HepG2 (cell line): ENCODE data around the gene SAYSD1. TPM values are rescaled to one million over a fixed set of nuclear protein-coding genes. Genes with fewer than 3 reads are reported as not detected.

Experiments
- CSRNP1 ChIP-seq: sonication (generic); formaldehyde crosslinking; IDR thresholded peaks from 2 replicates; pipeline ENCODE4 v1.8.1; 2023; ENCODE audit warnings: mild to moderate bottlenecking, missing genetic modification reagents
- FIP1L1 ChIP-seq: fragments of 200-400 bp; formaldehyde crosslinking; IDR thresholded peaks from 2 replicates; pipeline ENCODE4 v1.6.1; 2018; ENCODE audit warnings: low read depth, mild to moderate bottlenecking, low read length, moderate library complexity, borderline replicate concordance; ENCODE audit not compliant: insufficient read depth
- HHEX ChIP-seq: IDR thresholded peaks from 2 replicates; pipeline ENCODE4 v1.6.1; 2016; ENCODE audit warnings: control low read depth
- MBD4 ChIP-seq: IDR thresholded peaks from 2 replicates; pipeline ENCODE4 v1.6.1; 2012; ENCODE audit warnings: low read length, inconsistent platforms, borderline replicate concordance
- MYPOP ChIP-seq: sonication (generic); formaldehyde crosslinking; IDR thresholded peaks from 2 replicates; pipeline ENCODE4 v1.8.1; 2023; ENCODE audit warnings: mild to moderate bottlenecking, moderate library complexity, missing genetic modification reagents
- NCOR1 ChIP-seq: fragments of 200-600 bp; sonication (generic); IDR thresholded peaks from 2 replicates; pipeline ENCODE4 v1.7.0; 2017; ENCODE audit warnings: antibody characterized with exemption, low read length, borderline replicate concordance
- RARG ChIP-seq: sonication (generic); formaldehyde crosslinking; IDR thresholded peaks from 2 replicates; pipeline ENCODE4 v1.4.0; 2020; ENCODE audit warnings: low read depth, mild to moderate bottlenecking, missing genetic modification reagents
- TRIM24 ChIP-seq: sonication (generic); formaldehyde crosslinking; IDR thresholded peaks from 2 replicates; pipeline ENCODE4 v1.8.0; 2022; ENCODE audit warnings: mild to moderate bottlenecking, missing genetic modification reagents
- ZFP62 ChIP-seq: sonication (generic); formaldehyde crosslinking; IDR thresholded peaks from 2 replicates; pipeline ENCODE4 v1.4.0; 2020; ENCODE audit warnings: missing genetic modification reagents
- ZFYVE20 ChIP-seq: sonication (generic); formaldehyde crosslinking; IDR thresholded peaks from 2 replicates; pipeline ENCODE4 v1.8.0; 2023; ENCODE audit warnings: low read depth, mild to moderate bottlenecking, moderate library complexity, missing genetic modification reagents, borderline replicate concordance
- ZNF3 ChIP-seq: IDR thresholded peaks from 2 replicates; pipeline ENCODE4 v1.7.0; 2017; ENCODE audit warnings: inconsistent platforms
- ZNF33B ChIP-seq: sonication (generic); formaldehyde crosslinking; IDR thresholded peaks from 2 replicates; pipeline ENCODE4 v1.5.1; 2020; ENCODE audit warnings: mild to moderate bottlenecking, missing genetic modification reagents
- ZNF496 ChIP-seq: sonication (generic); formaldehyde crosslinking; IDR thresholded peaks from 2 replicates; pipeline ENCODE4 v1.8.1; 2023; ENCODE audit warnings: mild to moderate bottlenecking, moderate library complexity, missing genetic modification reagents; ENCODE audit not compliant: insufficient replicate concordance
- ZNF770 ChIP-seq: sonication (generic); formaldehyde crosslinking; IDR thresholded peaks from 2 replicates; pipeline ENCODE4 v1.5.0; 2020; ENCODE audit warnings: mild to moderate bottlenecking, missing genetic modification reagents
- polyA plus RNA-seq, 8 experiments: library from polyadenylated mRNA; depleted of rRNA in 3 of 8; stranded (reverse) in 7 of 8; unstranded in 1 of 8; fragments of >200 nt; fragmentation: Illumina TruSeq in 4 of 8; extraction: Trizol in 4 of 8; gene quantifications; 2 replicates each; pipeline versions ENCODE4 v1.2.1 to v1.2.3, GENCODE V29; 2011 to 2016; ENCODE audit warnings: low read depth in 4 of 8, missing spikeins in 1 of 8, mixed read lengths in 1 of 8; ENCODE audit not compliant: insufficient read depth in 1 of 8
- total RNA-seq, 5 experiments: library from RNA; depleted of rRNA; stranded (reverse); fragments of >200 nt; fragmentation: Illumina TruSeq; extraction: Trizol; gene quantifications; 2 replicates each; pipeline ENCODE4 v1.2.3, GENCODE V29; 2016; ENCODE audit warnings: low read depth in 1 of 5
- TF ChIP-seq, protein P1 (sequence below): sonication (generic); formaldehyde crosslinking; IDR thresholded peaks from 2 replicates; pipeline ENCODE4 v1.8.0; 2022; ENCODE audit warnings: mild to moderate bottlenecking, missing genetic modification reagents, moderate library complexity
- TF ChIP-seq, protein P2 (sequence below): sonication (generic); formaldehyde crosslinking; IDR thresholded peaks from 2 replicates; pipeline ENCODE4 v1.4.0; 2020; ENCODE audit warnings: missing genetic modification reagents
- TF ChIP-seq, protein P3 (sequence below): sonication (generic); formaldehyde crosslinking; IDR thresholded peaks from 2 replicates; pipeline ENCODE4 v1.4.0; 2020; ENCODE audit warnings: missing genetic modification reagents, borderline replicate concordance

Gene SAYSD1
- total and polyA plus RNA-seq, 2 of the 13 experiments (the other 11 are each of a cell fraction or from before 2014, with no cell fraction given): 10.1 to 16.0 TPM

- TF ChIP-seq, protein P1, sequence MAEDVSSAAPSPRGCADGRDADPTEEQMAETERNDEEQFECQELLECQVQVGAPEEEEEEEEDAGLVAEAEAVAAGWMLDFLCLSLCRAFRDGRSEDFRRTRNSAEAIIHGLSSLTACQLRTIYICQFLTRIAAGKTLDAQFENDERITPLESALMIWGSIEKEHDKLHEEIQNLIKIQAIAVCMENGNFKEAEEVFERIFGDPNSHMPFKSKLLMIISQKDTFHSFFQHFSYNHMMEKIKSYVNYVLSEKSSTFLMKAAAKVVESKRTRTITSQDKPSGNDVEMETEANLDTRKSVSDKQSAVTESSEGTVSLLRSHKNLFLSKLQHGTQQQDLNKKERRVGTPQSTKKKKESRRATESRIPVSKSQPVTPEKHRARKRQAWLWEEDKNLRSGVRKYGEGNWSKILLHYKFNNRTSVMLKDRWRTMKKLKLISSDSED (CRISPR knock-in tag): peak; percentile 90; the same call in 1 of the 2 replicates
- TF ChIP-seq MYPOP: peak; percentile 94
- peak; percentile 82 for TF ChIP-seq RARG (CRISPR knock-in tag)
- TF ChIP-seq NCOR1: no peak; the same call in 1 of the 2 replicates
- TF ChIP-seq CSRNP1 (CRISPR knock-in tag): peak; percentile 96
- no peak for TF ChIP-seq TRIM24
- TF ChIP-seq ZFYVE20 (CRISPR knock-in tag): peak; percentile 98
- TF ChIP-seq ZNF770 (CRISPR knock-in tag): peak; percentile 70
- no peak for TF ChIP-seq ZNF496 (CRISPR knock-in tag)
- TF ChIP-seq FIP1L1: peak; percentile 95
- TF ChIP-seq ZFP62: no peak
- no peak for TF ChIP-seq MBD4
- TF ChIP-seq ZNF3: peak; percentile 49; the same call in 1 of the 2 replicates
- TF ChIP-seq, protein P2, sequence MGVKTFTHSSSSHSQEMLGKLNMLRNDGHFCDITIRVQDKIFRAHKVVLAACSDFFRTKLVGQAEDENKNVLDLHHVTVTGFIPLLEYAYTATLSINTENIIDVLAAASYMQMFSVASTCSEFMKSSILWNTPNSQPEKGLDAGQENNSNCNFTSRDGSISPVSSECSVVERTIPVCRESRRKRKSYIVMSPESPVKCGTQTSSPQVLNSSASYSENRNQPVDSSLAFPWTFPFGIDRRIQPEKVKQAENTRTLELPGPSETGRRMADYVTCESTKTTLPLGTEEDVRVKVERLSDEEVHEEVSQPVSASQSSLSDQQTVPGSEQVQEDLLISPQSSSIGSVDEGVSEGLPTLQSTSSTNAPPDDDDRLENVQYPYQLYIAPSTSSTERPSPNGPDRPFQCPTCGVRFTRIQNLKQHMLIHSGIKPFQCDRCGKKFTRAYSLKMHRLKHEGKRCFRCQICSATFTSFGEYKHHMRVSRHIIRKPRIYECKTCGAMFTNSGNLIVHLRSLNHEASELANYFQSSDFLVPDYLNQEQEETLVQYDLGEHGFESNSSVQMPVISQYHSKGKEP (CRISPR knock-in tag): peak; percentile 81
- no peak for TF ChIP-seq HHEX (CRISPR knock-in tag)
- peak; percentile 88; the same call in 1 of the 2 replicates for TF ChIP-seq ZNF33B (CRISPR knock-in tag)
- TF ChIP-seq, protein P3, sequence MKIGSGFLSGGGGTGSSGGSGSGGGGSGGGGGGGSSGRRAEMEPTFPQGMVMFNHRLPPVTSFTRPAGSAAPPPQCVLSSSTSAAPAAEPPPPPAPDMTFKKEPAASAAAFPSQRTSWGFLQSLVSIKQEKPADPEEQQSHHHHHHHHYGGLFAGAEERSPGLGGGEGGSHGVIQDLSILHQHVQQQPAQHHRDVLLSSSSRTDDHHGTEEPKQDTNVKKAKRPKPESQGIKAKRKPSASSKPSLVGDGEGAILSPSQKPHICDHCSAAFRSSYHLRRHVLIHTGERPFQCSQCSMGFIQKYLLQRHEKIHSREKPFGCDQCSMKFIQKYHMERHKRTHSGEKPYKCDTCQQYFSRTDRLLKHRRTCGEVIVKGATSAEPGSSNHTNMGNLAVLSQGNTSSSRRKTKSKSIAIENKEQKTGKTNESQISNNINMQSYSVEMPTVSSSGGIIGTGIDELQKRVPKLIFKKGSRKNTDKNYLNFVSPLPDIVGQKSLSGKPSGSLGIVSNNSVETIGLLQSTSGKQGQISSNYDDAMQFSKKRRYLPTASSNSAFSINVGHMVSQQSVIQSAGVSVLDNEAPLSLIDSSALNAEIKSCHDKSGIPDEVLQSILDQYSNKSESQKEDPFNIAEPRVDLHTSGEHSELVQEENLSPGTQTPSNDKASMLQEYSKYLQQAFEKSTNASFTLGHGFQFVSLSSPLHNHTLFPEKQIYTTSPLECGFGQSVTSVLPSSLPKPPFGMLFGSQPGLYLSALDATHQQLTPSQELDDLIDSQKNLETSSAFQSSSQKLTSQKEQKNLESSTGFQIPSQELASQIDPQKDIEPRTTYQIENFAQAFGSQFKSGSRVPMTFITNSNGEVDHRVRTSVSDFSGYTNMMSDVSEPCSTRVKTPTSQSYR (CRISPR knock-in tag): 0 out of 2 replicates have a peak, but pooled peaks have one; percentile 21
Observed at GRCh38 chr6:39114704-39115599, at the start of gene SAYSD1 (continued).
